Stimulated activated effector memory CD8-positive, alpha-beta T cell treated with anti-CD3 and anti-CD28 coated beads, Interleukin-12 subunit alpha, Interleukin-12 subunit beta, amount 100 ng/mL, for 72 hours (primary cell): ENCODE data around the gene SPAG16.

ENCODE experiments used
- ATAC-seq: fragments of 150-1000 bp; cut with Tn5 transposase; 2 replicates; pipeline ENCODE4 v1.10.0; 2021
- DNase-seq, 2 donors: peaks; one replicate each; pipeline ENCODE4 v3.0.0; 2021 to 2022; ENCODE audit warnings: low spot score in 2 of 2
- H3K27ac Mint-ChIP-seq: one replicate; pipeline ENCODE4 v1.8.0; 2022; ENCODE audit warnings: mild to moderate bottlenecking, mixed read lengths
- H3K36me3 Mint-ChIP-seq: one replicate; pipeline ENCODE4 v1.8.0; 2022; ENCODE audit warnings: mild to moderate bottlenecking, mixed read lengths
- H3K4me1 Mint-ChIP-seq: one replicate; pipeline ENCODE4 v1.8.0; 2022; ENCODE audit warnings: mixed read lengths
- H3K4me3 Mint-ChIP-seq: one replicate; pipeline ENCODE4 v1.8.0; 2022; ENCODE audit warnings: mild to moderate bottlenecking, mixed read lengths
- H3K9me3 Mint-ChIP-seq: one replicate; pipeline ENCODE4 v1.8.0; 2022; ENCODE audit warnings: mixed read lengths

The SPAG16 gene

GRCh38 chr2:214077727-214078126 is 793.5 kb downstream of the SPAG16 start:
- DNase-seq (no peak), ATAC-seq (no peak)
- no peaks in the 10 kb centered on the region for H3K4me1 Mint-ChIP-seq
- no peak overlapping the region for H3K4me3 Mint-ChIP-seq
- H3K9me3 Mint-ChIP-seq, result peaks cover 5% of the 10 kb centered on the region
- no peak overlapping the region for H3K27ac Mint-ChIP-seq
- H3K36me3 Mint-ChIP-seq, result no peaks in the 10 kb centered on the region

GRCh38 chr2:214079032-214079431 is 794.8 kb downstream of the SPAG16 start:
- DNase-seq, result no peak
- Mint-ChIP-seq H3K4me3 (no peak overlapping the region), H3K36me3 (no peaks in the 10 kb centered on the region), H3K4me1 (no peaks in the 10 kb centered on the region), H3K9me3 (peaks cover 5% of the 10 kb centered on the region), H3K27ac (no peak overlapping the region)
- no peak for ATAC-seq

DNA sequence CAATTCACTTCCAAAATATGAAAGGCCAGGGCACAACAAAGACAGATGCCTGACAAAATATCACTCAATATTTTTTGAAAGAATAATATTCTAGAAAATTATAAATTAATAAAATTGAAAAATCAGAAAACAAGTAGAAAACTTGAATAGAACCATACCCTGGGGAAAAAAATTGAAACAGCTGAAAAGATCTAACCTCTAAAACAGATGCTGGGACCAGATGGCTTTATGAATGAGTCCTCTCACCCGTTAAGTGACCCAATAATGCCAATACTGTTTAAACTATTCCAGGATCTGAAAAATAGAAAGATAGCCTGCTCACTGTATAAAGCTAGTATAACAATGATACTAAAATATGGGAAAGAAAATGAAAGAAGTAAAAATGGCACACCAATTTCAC is 804.3 kb downstream of the SPAG16 start:
- Mint-ChIP-seq H3K27ac (no peak overlapping the region), H3K4me3 (no peak overlapping the region), H3K9me3 (peaks cover 5% of the 10 kb centered on the region), H3K4me1 (no peaks in the 10 kb centered on the region), H3K36me3 (no peaks in the 10 kb centered on the region)
- ATAC-seq (no peak), DNase-seq (no peak)

- Mint-ChIP-seq H3K4me3 (no peak overlapping the region), H3K36me3 (no peaks in the 10 kb centered on the region), H3K4me1 (no peaks in the 10 kb centered on the region), H3K27ac (no peak overlapping the region), H3K9me3 (no peaks in the 10 kb centered on the region)
- DNase-seq (no peak), ATAC-seq (no peak)
These were observed 812.0 kb downstream of the SPAG16 start for GRCh38 chr2:214096208-214096715.

- H3K4me3 Mint-ChIP-seq, result no peak overlapping the region
- no peaks in the 10 kb centered on the region for H3K4me1 Mint-ChIP-seq
- H3K36me3 Mint-ChIP-seq, result no peaks in the 10 kb centered on the region
- no peaks in the 10 kb centered on the region for H3K9me3 Mint-ChIP-seq
- ATAC-seq (no peak), DNase-seq (no peak)
- H3K27ac Mint-ChIP-seq, result no peak overlapping the region
These were observed 814.5 kb downstream of the SPAG16 start for GRCh38 chr2:214098811-214099210.

- Mint-ChIP-seq H3K36me3 (no peaks in the 10 kb centered on the region), H3K27ac (no peak overlapping the region), H3K4me1 (no peaks in the 10 kb centered on the region), H3K4me3 (no peak overlapping the region), H3K9me3 (peaks cover 3% of the 10 kb centered on the region)
- ATAC-seq (no peak), DNase-seq (no peak)
These were observed 816.2 kb downstream of the SPAG16 start for GRCh38 chr2:214100488-214100887.

DNA sequence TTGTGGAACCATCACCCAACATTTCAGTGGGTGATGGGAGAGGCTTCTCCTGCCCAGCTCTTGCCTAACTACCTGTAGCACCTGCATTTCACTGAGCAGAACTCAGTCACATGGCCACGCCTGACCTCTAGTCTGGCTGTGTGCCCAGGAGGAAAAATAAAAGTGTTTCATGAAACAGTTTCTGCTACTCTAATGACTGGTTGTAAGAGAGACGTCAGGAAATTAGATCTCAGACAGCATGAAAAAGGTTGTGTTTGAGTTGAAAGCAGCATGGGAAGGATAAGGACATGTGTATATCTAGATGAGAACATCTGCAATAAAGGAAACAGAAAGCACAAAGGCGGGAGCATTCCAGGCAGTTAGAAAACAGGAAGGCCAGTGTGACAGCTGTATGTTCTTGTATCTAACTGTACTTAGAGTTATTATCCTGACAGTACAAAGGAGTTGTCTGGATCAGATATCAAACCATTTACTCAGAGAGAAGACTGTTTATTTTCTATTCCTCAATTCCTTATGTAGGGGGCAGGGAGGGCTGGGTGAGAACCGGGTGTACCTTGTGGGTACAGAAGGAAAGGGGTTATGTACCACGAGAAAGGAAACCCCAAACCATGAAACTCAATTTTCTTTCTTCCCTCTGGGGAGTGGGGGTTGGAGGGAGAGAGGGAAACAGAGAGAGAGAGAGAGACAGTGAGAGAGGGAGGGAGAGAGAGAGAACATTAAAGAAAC is 819.2 kb downstream of the SPAG16 start:
- H3K36me3 Mint-ChIP-seq, result no peaks in the 10 kb centered on the region
- no peaks in the 10 kb centered on the region for H3K4me1 Mint-ChIP-seq
- H3K9me3 Mint-ChIP-seq, result peaks cover 3% of the 10 kb centered on the region
- no peak for DNase-seq
- no peak overlapping the region for H3K4me3 Mint-ChIP-seq
- no peak for ATAC-seq
- H3K27ac Mint-ChIP-seq, result no peak overlapping the region

GRCh38 chr2:214104219-214104618 is 820.0 kb downstream of the SPAG16 start:
- DNase-seq, result no peak
- Mint-ChIP-seq H3K4me1 (no peaks in the 10 kb centered on the region), H3K36me3 (no peaks in the 10 kb centered on the region), H3K9me3 (peaks cover 3% of the 10 kb centered on the region), H3K27ac (no peak overlapping the region), H3K4me3 (no peak overlapping the region)
- peak; percentile 13 for ATAC-seq

DNA sequence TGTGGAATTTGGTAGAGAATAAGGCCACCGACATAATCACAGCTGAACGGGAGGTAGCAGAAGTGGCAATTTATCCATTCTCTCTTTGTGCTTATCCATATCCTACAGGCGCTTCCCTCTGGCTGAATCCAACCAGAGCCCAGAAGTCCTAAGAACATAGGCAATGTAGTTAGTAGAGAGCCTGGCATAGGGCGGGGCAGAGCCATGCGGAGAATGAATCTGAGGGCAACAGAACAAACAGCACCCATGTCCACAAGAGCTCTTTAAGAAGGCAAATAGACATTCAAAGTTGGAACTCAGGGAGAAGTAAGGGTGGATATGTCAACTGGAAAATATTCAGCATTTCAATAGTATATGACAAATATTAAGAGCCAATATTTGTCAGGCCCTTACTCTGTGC is 820.7 kb downstream of the SPAG16 start:
- Mint-ChIP-seq H3K36me3 (no peaks in the 10 kb centered on the region), H3K4me3 (no peak overlapping the region), H3K4me1 (no peaks in the 10 kb centered on the region), H3K9me3 (peaks cover 3% of the 10 kb centered on the region), H3K27ac (no peak overlapping the region)
- no peak for ATAC-seq
- no peak for DNase-seq

GRCh38 chr2:214107726-214108125 is 823.5 kb downstream of the SPAG16 start:
- no peak overlapping the region for H3K27ac Mint-ChIP-seq
- DNase-seq (no peak), ATAC-seq (no peak)
- H3K4me1 Mint-ChIP-seq, result no peaks in the 10 kb centered on the region
- no peaks in the 10 kb centered on the region for H3K36me3 Mint-ChIP-seq
- H3K9me3 Mint-ChIP-seq, result peaks cover 3% of the 10 kb centered on the region
- no peak overlapping the region for H3K4me3 Mint-ChIP-seq

DNA sequence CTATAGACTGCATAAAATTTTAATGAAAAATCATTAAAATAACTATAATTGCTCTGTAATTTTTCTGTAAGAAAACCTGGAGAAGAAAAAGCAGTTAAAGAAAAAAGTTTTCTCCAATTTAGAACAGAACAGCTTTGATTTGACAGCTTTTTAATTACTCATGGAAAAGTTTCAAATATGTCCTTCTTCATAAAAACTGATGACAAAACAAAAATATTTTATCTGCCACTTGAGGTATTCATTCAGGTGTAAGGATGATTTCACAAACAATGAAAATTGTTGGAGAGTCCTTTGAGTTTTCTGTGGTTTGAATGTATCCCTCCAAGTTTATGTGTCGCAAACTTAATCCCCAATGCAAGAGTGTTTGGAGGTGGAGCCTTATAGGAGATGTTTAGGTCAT is 824.3 kb downstream of the SPAG16 start:
- Mint-ChIP-seq H3K4me3 (no peak overlapping the region), H3K27ac (no peak overlapping the region), H3K4me1 (no peaks in the 10 kb centered on the region), H3K36me3 (no peaks in the 10 kb centered on the region), H3K9me3 (peaks cover 6% of the 10 kb centered on the region)
- DNase-seq (no peak), ATAC-seq (no peak)

- no peak for ATAC-seq
- no peak overlapping the region for H3K27ac Mint-ChIP-seq
These were observed 832.8 kb downstream of the SPAG16 start for GRCh38 chr2:214117054-214117453.

GRCh38 chr2:214126135-214126534 is 841.9 kb downstream of the SPAG16 start:
- no peak for DNase-seq
- Mint-ChIP-seq H3K9me3 (peaks cover 3% of the 10 kb centered on the region), H3K27ac (no peak overlapping the region), H3K4me3 (no peak overlapping the region), H3K36me3 (no peaks in the 10 kb centered on the region), H3K4me1 (no peaks in the 10 kb centered on the region)
- ATAC-seq, result no peak

More at GRCh38 chr2:214117054-214117453, 832.8 kb downstream of the SPAG16 start:
- Mint-ChIP-seq H3K9me3 (peaks cover 16% of the 10 kb centered on the region), H3K36me3 (no peaks in the 10 kb centered on the region), H3K4me3 (no peak overlapping the region), H3K4me1 (no peaks in the 10 kb centered on the region)
- DNase-seq, result no peak

- DNase-seq, result no peak
- ATAC-seq, result no peak
- H3K36me3 Mint-ChIP-seq, result no peaks in the 10 kb centered on the region
- H3K9me3 Mint-ChIP-seq, result peaks cover 3% of the 10 kb centered on the region
- H3K4me3 Mint-ChIP-seq, result no peak overlapping the region
- no peak overlapping the region for H3K27ac Mint-ChIP-seq
- no peaks in the 10 kb centered on the region for H3K4me1 Mint-ChIP-seq
These were observed 842.9 kb downstream of the SPAG16 start for GRCh38 chr2:214127170-214127569.

- no peak for ATAC-seq
- no peaks in the 10 kb centered on the region for H3K4me1 Mint-ChIP-seq
- H3K4me3 Mint-ChIP-seq, result no peak overlapping the region
- no peak overlapping the region for H3K27ac Mint-ChIP-seq
- no peaks in the 10 kb centered on the region for H3K36me3 Mint-ChIP-seq
- DNase-seq, result no peak
- peaks cover 7% of the 10 kb centered on the region for H3K9me3 Mint-ChIP-seq
These were observed 843.3 kb downstream of the SPAG16 start for GRCh38 chr2:214127571-214127970.

DNA sequence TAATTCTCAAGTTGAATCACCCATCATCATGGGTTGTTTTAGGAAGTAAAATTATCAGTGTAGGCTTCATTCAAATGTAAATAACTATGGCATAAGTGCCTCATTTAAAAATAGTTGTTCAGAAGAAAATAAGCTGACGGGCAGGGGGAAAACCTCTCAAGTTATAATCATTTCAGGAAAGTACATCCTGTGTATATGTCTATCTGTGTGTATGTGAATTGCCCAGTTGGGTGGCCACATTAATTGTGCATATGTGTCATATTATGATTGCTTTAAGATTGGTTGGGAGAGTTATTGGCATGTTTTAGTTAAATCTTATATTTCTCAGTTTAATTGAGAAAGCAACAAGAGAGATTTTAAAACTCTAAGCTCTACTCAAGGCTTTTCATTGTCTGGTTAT is 843.8 kb downstream of the SPAG16 start:
- no peak overlapping the region for H3K4me3 Mint-ChIP-seq
- H3K27ac Mint-ChIP-seq, result no peak overlapping the region
- H3K4me1 Mint-ChIP-seq, result no peaks in the 10 kb centered on the region
- H3K36me3 Mint-ChIP-seq, result no peaks in the 10 kb centered on the region
- H3K9me3 Mint-ChIP-seq, result peaks cover 7% of the 10 kb centered on the region
- no peak for DNase-seq
- no peak for ATAC-seq
